Measurements from ENCODE around the gene ERICH6B.

Gene ERICH6B

DNA sequence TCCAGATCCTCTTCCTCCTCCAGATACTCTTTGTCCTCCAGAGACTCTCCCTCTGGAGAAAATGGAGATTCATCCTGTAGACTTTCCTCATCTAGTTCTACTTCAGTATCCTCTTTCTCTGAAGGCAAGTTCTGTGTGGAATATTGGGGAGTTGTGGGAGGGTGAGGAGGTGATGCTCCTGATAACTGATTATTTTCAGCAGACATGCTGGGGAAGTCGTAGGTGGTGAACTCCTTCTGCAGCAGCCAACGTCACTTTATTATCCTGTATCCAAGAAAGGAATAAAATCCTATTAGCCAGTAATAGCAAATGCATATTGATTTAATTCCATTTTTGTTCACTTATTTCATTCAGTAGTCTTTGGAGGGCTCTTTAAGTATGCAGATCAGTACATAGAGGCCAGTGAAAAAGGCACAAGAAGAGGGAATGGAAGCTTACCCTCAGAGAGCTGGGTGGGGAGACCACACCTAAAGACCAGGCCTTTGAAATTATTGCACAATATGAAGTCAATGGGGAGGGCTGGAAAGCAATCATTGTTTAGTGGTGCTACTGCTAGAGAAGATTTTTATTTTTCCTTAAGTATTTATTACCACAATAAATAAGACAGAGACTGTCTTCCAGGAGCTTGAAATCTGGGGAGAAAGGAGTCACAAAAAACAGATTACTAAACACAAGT lies 18.6 kb downstream of the ERICH6B start:
- H3K9ac ChIP-seq (ENCODE audit: low read depth, low read length) = no peak overlapping the region
- H3K27ac ChIP-seq (ENCODE audit: low read length) = no peak overlapping the region
- H3K4me3 ChIP-seq (ENCODE audit: low read length) = no peak overlapping the region
- H3K27me3 ChIP-seq (ENCODE audit: insufficient read depth, low read length) = peaks cover 8% of the 10 kb centered on the region; the same call in 1 of the 2 replicates
- H3K9me3 ChIP-seq (ENCODE audit: insufficient read depth, low read depth, low read length) = no peaks in the 10 kb centered on the region
- no peaks in the 10 kb centered on the region for H3K36me3 ChIP-seq (ENCODE audit: insufficient read depth, low read depth, low read length)
- H3K4me1 ChIP-seq (ENCODE audit: insufficient read depth, low read length) = no peaks in the 10 kb centered on the region

DNA sequence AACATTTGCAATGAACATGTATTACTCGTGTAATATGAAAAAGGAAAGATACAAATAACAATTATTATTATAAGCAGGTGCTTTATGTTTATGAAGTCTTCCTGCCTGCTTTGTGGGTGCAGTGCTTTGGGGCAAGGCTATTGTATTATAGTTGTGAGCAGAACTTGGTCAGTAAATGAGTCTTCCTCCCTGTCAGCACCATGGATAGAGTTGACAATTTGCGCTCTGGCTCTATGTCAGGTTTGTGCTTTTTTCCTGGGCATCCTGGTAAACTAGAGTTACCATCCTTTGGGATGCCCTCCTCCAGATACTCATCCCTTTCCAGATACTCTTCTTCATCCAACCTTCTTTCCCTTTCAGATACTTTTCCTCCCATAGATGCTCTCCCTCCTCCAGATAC lies 19.6 kb downstream of the ERICH6B start:
- Histone ChIP-seq H3K4me1 (ENCODE audit: insufficient read depth, low read length) (no peaks in the 10 kb centered on the region), H3K4me3 (ENCODE audit: low read length) (no peak overlapping the region), H3K36me3 (ENCODE audit: insufficient read depth, low read depth, low read length) (no peaks in the 10 kb centered on the region), H3K27ac (ENCODE audit: low read length) (no peak overlapping the region), H3K27me3 (ENCODE audit: insufficient read depth, low read length) (peaks cover 8% of the 10 kb centered on the region; the same call in 1 of the 2 replicates), H3K9ac (ENCODE audit: low read depth, low read length) (no peak overlapping the region), H3K9me3 (ENCODE audit: insufficient read depth, low read depth, low read length) (no peaks in the 10 kb centered on the region)

DNA sequence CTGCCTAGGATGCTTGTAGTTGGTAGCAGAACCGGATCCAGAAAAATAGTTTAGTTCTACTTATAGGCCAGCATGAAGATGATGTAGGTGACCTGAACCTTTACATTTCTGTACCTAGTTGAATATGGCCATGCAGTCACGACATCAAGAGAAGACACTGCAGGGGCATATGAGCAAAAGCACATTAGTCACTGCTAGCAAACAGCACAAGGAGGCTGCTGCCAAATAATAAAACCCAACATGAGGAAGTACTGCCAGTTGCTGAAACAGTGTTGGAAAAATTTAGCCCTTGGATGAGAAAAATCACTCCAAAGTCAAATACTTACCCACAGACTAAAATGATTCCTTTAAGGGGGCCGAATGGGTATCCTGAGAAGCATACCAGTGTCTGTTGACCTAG lies 20.8 kb downstream of the ERICH6B start:
- H3K9ac ChIP-seq (ENCODE audit: low read depth, low read length) = no peak overlapping the region
- H3K36me3 ChIP-seq (ENCODE audit: insufficient read depth, low read depth, low read length) = no peaks in the 10 kb centered on the region
- no peaks in the 10 kb centered on the region for H3K4me1 ChIP-seq (ENCODE audit: insufficient read depth, low read length)
- H3K27me3 ChIP-seq (ENCODE audit: insufficient read depth, low read length) = peaks cover 8% of the 10 kb centered on the region; the same call in 1 of the 2 replicates
- H3K9me3 ChIP-seq (ENCODE audit: insufficient read depth, low read depth, low read length) = no peaks in the 10 kb centered on the region
- no peak overlapping the region for H3K27ac ChIP-seq (ENCODE audit: low read length)
- no peak overlapping the region for H3K4me3 ChIP-seq (ENCODE audit: low read length)

DNA sequence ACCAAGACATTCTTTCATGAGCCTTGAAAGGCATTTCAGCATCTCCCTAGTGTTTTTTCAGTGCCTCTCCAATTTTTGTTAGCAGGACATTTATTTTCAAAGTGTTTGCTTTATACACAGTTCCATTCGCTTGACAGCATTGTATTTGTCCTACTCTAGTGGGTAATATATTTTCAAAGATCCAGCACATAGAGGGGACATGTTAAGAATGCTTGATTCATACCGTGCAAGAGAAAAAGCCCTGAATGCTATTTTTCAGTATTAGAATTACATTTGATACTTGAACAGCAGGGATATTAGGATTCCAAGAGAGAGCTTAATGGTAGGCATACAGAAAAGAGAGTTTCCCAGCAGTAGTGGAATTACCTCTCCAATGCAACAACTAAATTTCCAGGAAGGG lies 21.3 kb downstream of the ERICH6B start:
- H3K27ac ChIP-seq (ENCODE audit: low read length) = no peak overlapping the region
- no peak overlapping the region for H3K4me3 ChIP-seq (ENCODE audit: low read length)
- no peaks in the 10 kb centered on the region for H3K9me3 ChIP-seq (ENCODE audit: insufficient read depth, low read depth, low read length)
- peaks cover 8% of the 10 kb centered on the region; the same call in 1 of the 2 replicates for H3K27me3 ChIP-seq (ENCODE audit: insufficient read depth, low read length)
- no peaks in the 10 kb centered on the region for H3K4me1 ChIP-seq (ENCODE audit: insufficient read depth, low read length)
- H3K9ac ChIP-seq (ENCODE audit: low read depth, low read length) = no peak overlapping the region
- no peaks in the 10 kb centered on the region for H3K36me3 ChIP-seq (ENCODE audit: insufficient read depth, low read depth, low read length)

DNA sequence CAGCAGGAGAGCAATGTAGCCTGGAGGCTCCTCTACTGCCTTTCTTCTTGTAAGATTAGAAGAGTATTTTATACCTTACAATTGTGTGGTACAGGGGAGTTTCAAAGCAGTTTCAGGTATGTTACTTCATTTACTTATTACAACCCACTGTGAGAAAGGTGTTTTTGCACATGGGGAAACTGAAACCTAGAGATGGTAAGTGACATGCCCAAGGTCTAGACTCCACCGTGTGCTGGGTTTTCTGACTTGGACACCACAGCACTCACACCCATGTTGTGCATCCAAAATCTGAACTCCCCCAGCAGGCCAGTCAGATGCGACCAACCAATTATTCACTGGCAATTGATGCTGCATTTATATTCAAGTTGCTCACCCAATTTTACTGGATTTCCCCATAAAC lies 22.8 kb downstream of the ERICH6B start:
- Histone ChIP-seq H3K27me3 (ENCODE audit: insufficient read depth, low read length) (peaks cover 8% of the 10 kb centered on the region; the same call in 1 of the 2 replicates), H3K9me3 (ENCODE audit: insufficient read depth, low read depth, low read length) (no peaks in the 10 kb centered on the region), H3K9ac (ENCODE audit: low read depth, low read length) (no peak overlapping the region), H3K27ac (ENCODE audit: low read length) (no peak overlapping the region), H3K4me1 (ENCODE audit: insufficient read depth, low read length) (no peaks in the 10 kb centered on the region), H3K36me3 (ENCODE audit: insufficient read depth, low read depth, low read length) (no peaks in the 10 kb centered on the region), H3K4me3 (ENCODE audit: low read length) (no peak overlapping the region)

DNA sequence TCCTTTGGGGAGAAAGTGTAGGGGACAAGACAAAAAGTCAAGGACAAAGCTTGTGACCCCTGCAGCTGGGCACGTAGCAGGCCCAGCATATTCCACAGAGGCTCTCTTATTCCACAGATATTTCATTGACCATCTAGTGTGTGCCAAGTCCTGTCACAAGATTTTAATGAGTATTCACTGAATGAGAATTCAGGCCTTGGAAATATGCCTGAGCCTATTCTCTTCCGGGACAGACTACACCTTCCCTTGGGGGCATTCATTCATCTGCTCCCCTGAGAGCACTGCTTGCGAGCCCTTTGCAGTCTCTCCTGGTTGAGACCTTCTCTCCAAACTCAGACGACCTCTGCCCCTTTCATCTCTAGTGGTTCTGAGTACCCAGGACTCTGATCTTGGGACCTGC lies 25.5 kb downstream of the ERICH6B start:
- Histone ChIP-seq H3K9ac (ENCODE audit: low read depth, low read length) (no peak overlapping the region), H3K27me3 (ENCODE audit: insufficient read depth, low read length) (no peaks in the 10 kb centered on the region), H3K4me1 (ENCODE audit: insufficient read depth, low read length) (no peaks in the 10 kb centered on the region)

DNA sequence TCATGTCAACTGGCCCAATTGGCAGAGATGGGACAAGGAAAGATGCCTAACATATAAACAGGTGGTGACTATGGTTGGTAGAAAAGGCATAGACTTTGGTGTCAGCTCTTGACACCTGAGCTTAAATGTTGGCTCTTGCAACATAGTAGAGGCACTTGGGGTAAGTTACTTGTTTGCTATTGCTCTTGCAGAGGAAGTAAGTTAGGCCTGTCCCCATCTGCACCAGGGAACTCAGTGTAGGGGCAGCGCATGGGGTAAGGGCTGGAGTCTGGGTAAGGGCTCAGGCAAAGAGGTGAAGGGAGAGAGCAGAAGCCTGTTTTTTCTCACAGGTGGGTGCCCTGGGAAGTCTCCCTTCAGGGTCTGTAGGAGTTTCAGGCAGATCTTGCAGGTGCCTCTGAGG lies 27.6 kb downstream of the ERICH6B start:
- H3K9ac ChIP-seq (ENCODE audit: low read depth, low read length) = no peak overlapping the region
- H3K4me3 ChIP-seq (ENCODE audit: low read length) = no peak overlapping the region
- H3K9me3 ChIP-seq (ENCODE audit: insufficient read depth, low read depth, low read length) = no peaks in the 10 kb centered on the region
- no peaks in the 10 kb centered on the region for H3K36me3 ChIP-seq (ENCODE audit: insufficient read depth, low read depth, low read length)
- no peak overlapping the region for H3K27ac ChIP-seq (ENCODE audit: low read length)
- H3K27me3 ChIP-seq (ENCODE audit: insufficient read depth, low read length) = no peaks in the 10 kb centered on the region
- no peaks in the 10 kb centered on the region for H3K4me1 ChIP-seq (ENCODE audit: insufficient read depth, low read length)

More for the DNA sequence above, 25.5 kb downstream of the ERICH6B start:
- Histone ChIP-seq H3K9me3 (ENCODE audit: insufficient read depth, low read depth, low read length) (no peaks in the 10 kb centered on the region), H3K36me3 (ENCODE audit: insufficient read depth, low read depth, low read length) (no peaks in the 10 kb centered on the region), H3K27ac (ENCODE audit: low read length) (no peak overlapping the region), H3K4me3 (ENCODE audit: low read length) (no peak overlapping the region)

DNA sequence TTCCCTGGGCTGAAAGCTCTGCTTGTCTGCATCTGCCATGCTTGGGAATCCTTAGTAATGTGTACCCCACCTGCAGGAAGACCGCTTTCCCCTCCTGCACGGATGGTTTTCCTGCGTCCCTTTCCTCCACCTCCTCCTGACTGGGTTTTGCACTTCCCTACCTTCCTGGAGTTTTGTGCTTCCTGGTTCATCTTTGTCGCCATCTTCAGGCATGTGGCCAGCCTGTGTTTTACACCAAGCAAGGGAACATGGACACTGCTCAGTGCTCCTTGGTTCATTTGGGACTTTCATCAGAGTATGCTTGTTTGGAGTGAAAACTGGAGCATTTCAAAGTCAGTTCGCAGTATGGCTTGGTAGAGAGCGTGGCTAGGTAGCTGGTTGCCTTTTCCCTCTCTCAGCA lies 30.7 kb downstream of the ERICH6B start:
- no peak overlapping the region for H3K4me3 ChIP-seq (ENCODE audit: low read length)
- no peaks in the 10 kb centered on the region for H3K36me3 ChIP-seq (ENCODE audit: insufficient read depth, low read depth, low read length)
- H3K4me1 ChIP-seq (ENCODE audit: insufficient read depth, low read length) = no peaks in the 10 kb centered on the region
- H3K9me3 ChIP-seq (ENCODE audit: insufficient read depth, low read depth, low read length) = no peaks in the 10 kb centered on the region
- no peaks in the 10 kb centered on the region for H3K27me3 ChIP-seq (ENCODE audit: insufficient read depth, low read length)
- H3K9ac ChIP-seq (ENCODE audit: low read depth, low read length) = no peak overlapping the region
- H3K27ac ChIP-seq (ENCODE audit: low read length) = no peak overlapping the region

DNA sequence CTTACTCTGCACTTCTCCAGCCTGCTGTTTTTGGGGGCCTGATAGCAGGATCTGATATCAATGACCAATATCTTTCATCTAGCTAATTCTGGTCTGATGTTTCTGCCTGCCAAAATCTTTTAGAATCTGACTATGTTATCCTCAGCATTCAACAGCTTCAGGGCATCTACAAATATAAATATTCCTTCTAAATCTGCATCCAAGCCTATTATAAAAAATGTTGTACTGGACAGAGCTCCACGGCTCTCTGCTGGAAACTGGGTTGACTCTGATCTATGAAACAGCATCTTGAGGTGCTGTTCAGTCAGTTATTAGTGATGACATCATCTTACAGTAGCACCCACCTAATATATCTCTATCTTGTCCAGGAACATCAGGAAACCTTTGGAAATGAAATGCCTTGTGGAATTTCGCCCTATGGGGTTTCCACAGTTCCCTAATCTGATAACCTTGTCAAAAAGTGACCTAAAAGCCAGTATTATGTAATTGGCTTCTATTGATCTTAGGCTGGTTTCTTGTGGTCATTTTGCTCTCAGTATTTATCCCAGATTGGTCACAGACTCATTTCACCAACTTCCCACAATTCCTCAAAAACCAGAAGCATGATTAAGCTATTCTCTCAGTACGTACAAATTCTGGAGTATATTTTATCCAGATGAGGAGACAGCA lies 33.0 kb downstream of the ERICH6B start:
- no peaks in the 10 kb centered on the region for H3K9me3 ChIP-seq (ENCODE audit: insufficient read depth, low read depth, low read length)
- no peaks in the 10 kb centered on the region for H3K36me3 ChIP-seq (ENCODE audit: insufficient read depth, low read depth, low read length)
- H3K27me3 ChIP-seq (ENCODE audit: insufficient read depth, low read length) = no peaks in the 10 kb centered on the region
- no peak overlapping the region for H3K27ac ChIP-seq (ENCODE audit: low read length)
- no peak overlapping the region for H3K4me3 ChIP-seq (ENCODE audit: low read length)
- no peak overlapping the region for H3K9ac ChIP-seq (ENCODE audit: low read depth, low read length)
- 0 out of 2 replicates have a peak, but pooled peaks cover 2% of the 10 kb centered on the region for H3K4me1 ChIP-seq (ENCODE audit: insufficient read depth, low read length)

DNA sequence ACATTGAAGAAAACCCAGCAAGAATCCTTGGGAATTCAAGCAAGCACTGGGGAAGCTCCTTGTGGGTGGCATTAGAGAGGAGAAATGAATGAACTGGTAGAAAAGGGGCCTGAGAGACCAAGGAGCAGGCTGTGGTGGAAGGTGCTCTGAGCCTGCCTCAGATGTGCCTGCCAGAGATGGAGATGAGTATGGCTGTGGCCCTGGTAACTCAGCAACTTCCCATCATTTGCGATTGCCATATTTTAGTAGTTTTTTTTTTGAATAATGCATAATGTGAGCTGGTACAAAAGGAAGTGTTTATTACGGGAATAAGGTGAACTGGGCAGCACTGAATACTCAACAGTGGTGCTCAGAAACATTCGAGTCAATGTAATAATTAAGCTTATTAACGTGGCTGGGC lies 39.1 kb downstream of the ERICH6B start:
- Histone ChIP-seq H3K9me3 (ENCODE audit: insufficient read depth, low read depth, low read length) (no peaks in the 10 kb centered on the region), H3K9ac (ENCODE audit: low read depth, low read length) (no peak overlapping the region), H3K4me3 (ENCODE audit: low read length) (no peak overlapping the region), H3K4me1 (ENCODE audit: insufficient read depth, low read length) (0 out of 2 replicates have a peak, but pooled peaks cover 2% of the 10 kb centered on the region), H3K36me3 (ENCODE audit: insufficient read depth, low read depth, low read length) (no peaks in the 10 kb centered on the region), H3K27me3 (ENCODE audit: insufficient read depth, low read length) (no peaks in the 10 kb centered on the region), H3K27ac (ENCODE audit: low read length) (no peak overlapping the region)

DNA sequence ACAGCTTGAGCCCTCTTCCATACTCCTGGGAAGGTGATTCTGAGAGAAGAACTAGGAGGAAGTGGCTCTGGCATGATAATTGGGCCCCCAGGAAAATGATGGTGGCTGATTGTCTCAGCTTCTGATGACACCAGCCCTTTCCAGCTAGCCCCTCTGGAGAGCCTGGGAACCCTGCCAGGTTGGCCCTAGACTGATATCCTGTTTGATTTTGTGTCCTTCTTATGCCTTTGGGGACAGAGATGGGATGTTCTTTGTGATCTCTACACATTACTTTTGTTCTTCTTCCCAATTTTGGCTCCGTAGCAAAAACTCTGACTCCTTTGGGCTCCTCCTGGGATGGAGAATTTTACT lies 39.7 kb downstream of the ERICH6B start:
- Histone ChIP-seq H3K9ac (ENCODE audit: low read depth, low read length) (no peak overlapping the region), H3K9me3 (ENCODE audit: insufficient read depth, low read depth, low read length) (no peaks in the 10 kb centered on the region), H3K36me3 (ENCODE audit: insufficient read depth, low read depth, low read length) (no peaks in the 10 kb centered on the region), H3K27me3 (ENCODE audit: insufficient read depth, low read length) (no peaks in the 10 kb centered on the region; the same call in 1 of the 2 replicates), H3K4me3 (ENCODE audit: low read length) (no peak overlapping the region), H3K27ac (ENCODE audit: low read length) (no peak overlapping the region), H3K4me1 (ENCODE audit: insufficient read depth, low read length) (0 out of 2 replicates have a peak, but pooled peaks cover 2% of the 10 kb centered on the region)

DNA sequence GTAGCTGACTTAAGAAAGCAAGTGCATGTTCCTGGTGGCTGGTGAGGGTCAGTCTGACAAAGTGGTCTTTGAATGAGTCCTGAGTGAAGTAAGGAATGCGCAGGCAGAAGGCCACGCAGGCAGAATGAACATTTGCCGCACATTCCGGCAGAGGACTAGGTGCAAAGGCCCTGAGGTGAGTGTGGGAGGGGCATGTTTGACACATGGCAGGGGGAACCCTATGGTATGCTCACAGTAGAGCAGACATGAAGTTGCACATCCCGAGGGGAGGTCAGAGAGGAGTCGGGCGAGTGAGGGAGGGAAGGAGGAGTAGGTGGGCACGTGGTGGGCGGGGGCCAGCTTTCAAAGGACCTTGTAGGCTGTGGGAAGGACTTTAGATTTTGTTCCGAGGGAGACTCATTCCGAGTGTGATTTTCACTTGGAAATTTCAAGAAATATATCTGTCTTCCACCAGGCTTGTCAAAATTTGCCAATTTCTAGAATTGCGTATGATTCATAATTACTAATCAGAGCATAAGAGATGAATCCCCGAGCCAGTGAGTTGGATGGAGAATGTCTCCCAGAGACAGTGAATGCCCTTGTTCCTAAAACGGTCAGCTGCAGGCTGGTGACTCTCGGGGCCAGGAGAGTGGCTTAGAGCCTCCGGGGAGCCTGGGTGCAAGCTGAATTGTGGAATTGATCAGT lies 40.3 kb downstream of the ERICH6B start:
- no peaks in the 10 kb centered on the region for H3K36me3 ChIP-seq (ENCODE audit: insufficient read depth, low read depth, low read length)
- no peaks in the 10 kb centered on the region; the same call in 1 of the 2 replicates for H3K27me3 ChIP-seq (ENCODE audit: insufficient read depth, low read length)
- no peak overlapping the region for H3K9ac ChIP-seq (ENCODE audit: low read depth, low read length)
- H3K9me3 ChIP-seq (ENCODE audit: insufficient read depth, low read depth, low read length) = no peaks in the 10 kb centered on the region
- H3K4me1 ChIP-seq (ENCODE audit: insufficient read depth, low read length) = 0 out of 2 replicates have a peak, but pooled peaks cover 2% of the 10 kb centered on the region
- H3K27ac ChIP-seq (ENCODE audit: low read length) = no peak overlapping the region
- no peak overlapping the region for H3K4me3 ChIP-seq (ENCODE audit: low read length)

Measured in iPS-20b (cell line).